PC-9 (cell line): ENCODE measurements around the gene RBM4B. TPM values are rescaled to one million over a fixed set of nuclear protein-coding genes. Genes with fewer than 3 reads are reported as not detected.

Experiments
- BruUV-seq: library from RNA; stranded (reverse); fragments of 400-500 nt; replicated peaks from 2 replicates; lab custom pipeline; 2021; lab: Mats Ljungman, UMichigan
- CTCF ChIA-PET: fragments of 300-600 bp; sonication (Branson Sonifier 250); formaldehyde crosslinking; loops from one replicate; lab custom pipeline; 2022; ENCODE audit warnings: antibody characterized with exemption; lab: Charles Lee
- POLR2A ChIA-PET: fragments of 300-600 bp; sonication (Branson Sonifier 250); formaldehyde crosslinking; loops from one replicate; lab custom pipeline; 2022; ENCODE audit warnings: antibody characterized with exemption; ENCODE audit not compliant: unreplicated experiment; lab: Charles Lee
- DNase-seq, 2 experiments: peaks; one replicate each; pipeline versions ENCODE4 v3.0.0 to v3.0.0-alpha.2; 2015 to 2022; ENCODE audit warnings: mixed read lengths in 1 of 2
- H2AFZ ChIP-seq: fragments of 200-600 bp; sonication (generic); 2 replicates; pipeline ENCODE4 v1.8.1; 2017; ENCODE audit warnings: antibody characterized with exemption
- H3F3A ChIP-seq: fragments of 200-600 bp; sonication (generic); 2 replicates; pipeline ENCODE4 v1.8.1; 2017; ENCODE audit warnings: antibody characterized with exemption, mild to moderate bottlenecking, low read depth; ENCODE audit not compliant: insufficient read depth
- H3K27ac ChIP-seq: fragments of 200-600 bp; sonication (generic); 2 replicates; pipeline ENCODE4 v1.6.1; 2016; ENCODE audit warnings: mixed run types
- H3K27me3 ChIP-seq: fragments of 200-600 bp; sonication (generic); 2 replicates; pipeline ENCODE4 v1.6.1; 2016; ENCODE audit warnings: low read depth, mixed run types; ENCODE audit not compliant: insufficient read depth
- H3K36me3 ChIP-seq: fragments of 200-600 bp; sonication (generic); 2 replicates; pipeline ENCODE4 v1.6.1; 2016; ENCODE audit warnings: low read depth, mixed run types
- H3K4me1 ChIP-seq: fragments of 200-600 bp; sonication (generic); replicated peaks from 2 replicates; pipeline ENCODE4 v1.6.1; 2016; ENCODE audit warnings: mixed run types; ENCODE audit not compliant: insufficient read depth
- H3K4me2 ChIP-seq: fragments of 200-600 bp; sonication (generic); 2 replicates; pipeline ENCODE4 v1.6.1; 2017; ENCODE audit warnings: mixed run types
- H3K4me3 ChIP-seq: fragments of 200-600 bp; sonication (generic); 2 replicates; pipeline ENCODE4 v1.6.1; 2016; ENCODE audit warnings: mixed run types
- H3K79me2 ChIP-seq: fragments of 200-600 bp; sonication (generic); 2 replicates; pipeline ENCODE4 v1.6.1; 2017; ENCODE audit warnings: low read depth, mixed run types
- H3K9me2 ChIP-seq: fragments of 200-600 bp; sonication (generic); 2 replicates; pipeline ENCODE4 v1.8.1; 2017; ENCODE audit warnings: mild to moderate bottlenecking; ENCODE audit not compliant: insufficient read depth
- H3K9me3 ChIP-seq: fragments of 200-600 bp; sonication (generic); 2 replicates; pipeline ENCODE4 v1.8.1; 2016; ENCODE audit warnings: low read depth; ENCODE audit not compliant: insufficient read depth
- H4K20me1 ChIP-seq: fragments of 200-600 bp; sonication (generic); 2 replicates; pipeline ENCODE4 v1.8.1; 2017; ENCODE audit not compliant: insufficient read depth
- CTCF ChIP-seq: fragments of 200-600 bp; sonication (generic); conservative IDR thresholded peaks from 2 replicates; pipeline ENCODE4 v1.6.1; 2017; ENCODE audit warnings: mixed run types, antibody characterized with exemption, mild to moderate bottlenecking, moderate library complexity
- EZH2 ChIP-seq: fragments of 200-600 bp; sonication (generic); IDR thresholded peaks from 2 replicates; pipeline ENCODE4 v1.8.0; 2017; ENCODE audit warnings: antibody characterized with exemption, low read depth
- intact Hi-C: fragments of 100-400 bp; cut with micrococcal nuclease; formaldehyde crosslinking; loops from one replicate; pipeline ENCODE4 v1.10.0; 2022; ENCODE audit not compliant: unreplicated experiment
- total RNA-seq: library from RNA; stranded (reverse); gene quantifications from 2 replicates; pipeline ENCODE4 v1.2.3, GENCODE V29; 2021

Gene RBM4B
- total RNA-seq, 1 experiment from 2014 or later: 24.8 TPM

- H4K20me1 ChIP-seq: no peaks in the 10 kb centered on the region
- no peak for DNase-seq
- ChIA-PET POLR2A (no interaction called here), CTCF (no interaction called here)
- BruUV-seq: no TSS peak
- no peak overlapping the region for H3K4me2 ChIP-seq
- H3K36me3 ChIP-seq: no peaks in the 10 kb centered on the region
- H3F3A ChIP-seq: no peaks in the 10 kb centered on the region
- no peak overlapping the region for H2AFZ ChIP-seq
- TF ChIP-seq CTCF: no peak
- no peak for TF ChIP-seq EZH2
- H3K79me2 ChIP-seq: no peaks in the 10 kb centered on the region
- H3K4me1 ChIP-seq: no peaks in the 10 kb centered on the region
- H3K9me3 ChIP-seq: no peaks in the 10 kb centered on the region
- intact Hi-C loops: loop anchor here (5.0 to 10.0 kb wide), 2 partner anchors 125 to 362 kb away; partner anchors contain the start of gene RHOD
- no peak overlapping the region for H3K4me3 ChIP-seq
- H3K27ac ChIP-seq: no peak overlapping the region
- H3K27me3 ChIP-seq: no peaks in the 10 kb centered on the region
- no peaks in the 10 kb centered on the region for H3K9me2 ChIP-seq
Observed at GRCh38 chr11:66692446-66692845, 14.8 kb upstream of the RBM4B start.

DNA sequence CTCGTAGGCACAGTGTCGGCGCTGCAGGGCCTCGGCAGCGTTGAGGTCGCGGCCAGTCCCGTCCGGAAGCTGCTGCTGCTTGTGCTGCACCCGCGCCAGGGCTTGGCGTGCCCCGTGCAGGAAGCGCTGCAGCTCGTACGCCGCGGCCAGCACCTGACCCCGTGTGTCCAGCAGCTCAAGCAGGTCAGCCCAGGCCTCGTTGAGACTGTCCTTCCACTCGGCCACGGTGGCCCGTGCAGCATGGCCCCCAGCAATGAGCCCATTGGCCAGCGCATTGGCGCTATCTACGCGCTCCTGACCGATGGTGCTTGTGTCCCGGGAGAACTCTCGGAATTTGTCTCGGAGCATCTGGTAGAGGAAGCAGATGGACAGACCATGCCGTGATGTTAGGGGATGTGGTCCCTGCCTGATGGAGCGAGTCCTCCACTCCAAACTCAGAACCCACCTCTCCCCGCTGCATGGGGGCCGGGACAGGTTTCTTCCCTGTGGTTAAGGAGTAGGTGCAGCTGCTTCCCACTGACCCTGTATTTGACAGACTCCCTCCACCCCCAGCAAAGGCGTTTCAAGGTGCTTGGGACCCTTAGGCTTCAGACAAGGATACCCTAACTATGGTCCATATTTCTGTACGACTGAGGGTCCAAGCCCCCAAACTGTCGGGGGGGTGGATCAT is 13.8 kb upstream of the RBM4B start:
- CTCF ChIA-PET: no interaction called here
- no peaks in the 10 kb centered on the region for H3F3A ChIP-seq
- H3K9me2 ChIP-seq: no peaks in the 10 kb centered on the region
- intact Hi-C loops: loop anchor here (5.0 to 10.0 kb wide), 2 partner anchors 126 to 363 kb away; partner anchors contain the start of gene RHOD
- POLR2A ChIA-PET: no interaction called here
- H3K9me3 ChIP-seq: no peaks in the 10 kb centered on the region
- H2AFZ ChIP-seq: no peak overlapping the region
- no peak overlapping the region for H3K4me3 ChIP-seq
- BruUV-seq: no TSS peak
- H3K79me2 ChIP-seq: no peaks in the 10 kb centered on the region
- H3K4me1 ChIP-seq: no peaks in the 10 kb centered on the region
- DNase-seq: no peak
- H3K27me3 ChIP-seq: no peaks in the 10 kb centered on the region
- no peak for TF ChIP-seq EZH2
- TF ChIP-seq CTCF: no peak
- H3K27ac ChIP-seq: no peak overlapping the region
- no peaks in the 10 kb centered on the region for H3K36me3 ChIP-seq
- no peaks in the 10 kb centered on the region for H4K20me1 ChIP-seq
- H3K4me2 ChIP-seq: no peak overlapping the region

DNA sequence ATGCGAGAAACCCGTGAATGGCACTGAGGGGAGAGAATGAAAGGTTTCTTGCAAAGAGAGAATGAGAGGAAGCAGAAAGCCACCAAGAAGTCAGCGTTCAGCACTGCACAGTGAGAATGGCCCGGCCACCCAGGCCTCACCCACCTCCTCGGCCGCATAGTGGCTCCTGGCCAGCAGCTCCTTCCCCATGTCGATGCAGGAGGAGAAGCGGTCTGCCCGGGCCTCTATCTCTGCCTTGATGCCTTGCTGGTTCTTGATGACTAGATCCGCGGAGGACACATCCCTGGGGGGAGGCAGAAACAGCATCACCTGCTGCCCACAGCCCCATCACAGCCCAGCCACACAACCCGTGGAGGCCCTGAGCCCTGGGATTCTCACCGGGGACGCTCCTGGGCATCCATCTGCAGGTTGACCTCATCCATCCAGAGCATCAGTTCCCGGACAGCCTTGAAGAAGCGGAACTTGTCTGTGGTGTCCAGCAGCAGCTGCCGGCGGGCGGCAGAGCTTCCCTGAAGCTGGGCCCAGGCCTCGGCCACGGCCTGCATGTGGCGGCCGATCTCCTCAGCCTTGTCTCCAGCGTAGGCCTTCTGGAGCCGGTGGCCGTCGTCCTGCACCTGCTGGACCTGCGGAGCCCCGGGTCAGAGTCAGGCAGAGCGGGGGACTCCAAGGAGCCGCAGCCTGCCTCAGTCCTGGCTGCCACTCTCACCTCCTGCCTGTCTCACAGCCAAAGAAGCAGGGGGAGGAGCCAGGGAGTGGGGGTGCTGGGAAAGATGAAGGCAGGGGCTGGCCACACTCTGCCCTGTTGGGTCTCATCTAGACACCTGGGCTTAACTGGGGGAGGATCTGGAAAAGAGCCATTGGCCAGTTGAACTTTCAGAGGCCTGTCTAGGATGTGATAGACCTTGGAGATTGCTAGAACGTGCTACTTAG is 12.2 kb upstream of the RBM4B start:
- DNase-seq: no peak
- H3K27me3 ChIP-seq: no peaks in the 10 kb centered on the region
- no peak for TF ChIP-seq CTCF
- no peak for TF ChIP-seq EZH2
- no peaks in the 10 kb centered on the region for H3K9me3 ChIP-seq
- no peaks in the 10 kb centered on the region for H4K20me1 ChIP-seq
- no peak overlapping the region for H3K4me3 ChIP-seq
- CTCF ChIA-PET: no interaction called here
- BruUV-seq: no TSS peak
- H3K27ac ChIP-seq: no peak overlapping the region
- no peaks in the 10 kb centered on the region for H3K79me2 ChIP-seq
- H2AFZ ChIP-seq: no peak overlapping the region
- POLR2A ChIA-PET: no interaction called here
- H3K4me1 ChIP-seq: no peaks in the 10 kb centered on the region
- H3K36me3 ChIP-seq: no peaks in the 10 kb centered on the region
- no peaks in the 10 kb centered on the region; the same call in 1 of the 2 replicates for H3F3A ChIP-seq
- intact Hi-C loops: loop anchor here (5.0 to 10.0 kb wide), 2 partner anchors 127 to 365 kb away; partner anchors contain the start of gene RHOD
- H3K4me2 ChIP-seq: no peak overlapping the region
- no peaks in the 10 kb centered on the region for H3K9me2 ChIP-seq
